Retinal pigment epithelial cell (primary cell): ENCODE data around the gene MFSD6.

Source experiments
- DNase-seq: peaks from one replicate; pipeline ENCODE4 v3.0.0-alpha.2; 2010; ENCODE audit warnings: low read depth
- H3K4me3 ChIP-seq: 2 replicates; pipeline ENCODE4 v1.5.1; 2011; ENCODE audit warnings: mild to moderate bottlenecking, low read length, control low read depth, moderate library complexity
- TF ChIP-seq, protein P1 (sequence below): conservative IDR thresholded peaks from 2 replicates; pipeline ENCODE4 v1.5.1; 2011; ENCODE audit warnings: low read depth, low read length, control low read depth, inconsistent platforms

MFSD6 gene

GRCh38 chr2:190413421-190413820 is 5.3 kb downstream of the MFSD6 start:
- TF ChIP-seq, protein P1, sequence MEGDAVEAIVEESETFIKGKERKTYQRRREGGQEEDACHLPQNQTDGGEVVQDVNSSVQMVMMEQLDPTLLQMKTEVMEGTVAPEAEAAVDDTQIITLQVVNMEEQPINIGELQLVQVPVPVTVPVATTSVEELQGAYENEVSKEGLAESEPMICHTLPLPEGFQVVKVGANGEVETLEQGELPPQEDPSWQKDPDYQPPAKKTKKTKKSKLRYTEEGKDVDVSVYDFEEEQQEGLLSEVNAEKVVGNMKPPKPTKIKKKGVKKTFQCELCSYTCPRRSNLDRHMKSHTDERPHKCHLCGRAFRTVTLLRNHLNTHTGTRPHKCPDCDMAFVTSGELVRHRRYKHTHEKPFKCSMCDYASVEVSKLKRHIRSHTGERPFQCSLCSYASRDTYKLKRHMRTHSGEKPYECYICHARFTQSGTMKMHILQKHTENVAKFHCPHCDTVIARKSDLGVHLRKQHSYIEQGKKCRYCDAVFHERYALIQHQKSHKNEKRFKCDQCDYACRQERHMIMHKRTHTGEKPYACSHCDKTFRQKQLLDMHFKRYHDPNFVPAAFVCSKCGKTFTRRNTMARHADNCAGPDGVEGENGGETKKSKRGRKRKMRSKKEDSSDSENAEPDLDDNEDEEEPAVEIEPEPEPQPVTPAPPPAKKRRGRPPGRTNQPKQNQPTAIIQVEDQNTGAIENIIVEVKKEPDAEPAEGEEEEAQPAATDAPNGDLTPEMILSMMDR = no peak
- DNase-seq = no peak
- no peak overlapping the region for H3K4me3 ChIP-seq

GRCh38 chr2:190415251-190415650 is 7.1 kb downstream of the MFSD6 start:
- TF ChIP-seq, protein P1 = no peak
- DNase-seq = no peak
- no peak overlapping the region for H3K4me3 ChIP-seq

DNA sequence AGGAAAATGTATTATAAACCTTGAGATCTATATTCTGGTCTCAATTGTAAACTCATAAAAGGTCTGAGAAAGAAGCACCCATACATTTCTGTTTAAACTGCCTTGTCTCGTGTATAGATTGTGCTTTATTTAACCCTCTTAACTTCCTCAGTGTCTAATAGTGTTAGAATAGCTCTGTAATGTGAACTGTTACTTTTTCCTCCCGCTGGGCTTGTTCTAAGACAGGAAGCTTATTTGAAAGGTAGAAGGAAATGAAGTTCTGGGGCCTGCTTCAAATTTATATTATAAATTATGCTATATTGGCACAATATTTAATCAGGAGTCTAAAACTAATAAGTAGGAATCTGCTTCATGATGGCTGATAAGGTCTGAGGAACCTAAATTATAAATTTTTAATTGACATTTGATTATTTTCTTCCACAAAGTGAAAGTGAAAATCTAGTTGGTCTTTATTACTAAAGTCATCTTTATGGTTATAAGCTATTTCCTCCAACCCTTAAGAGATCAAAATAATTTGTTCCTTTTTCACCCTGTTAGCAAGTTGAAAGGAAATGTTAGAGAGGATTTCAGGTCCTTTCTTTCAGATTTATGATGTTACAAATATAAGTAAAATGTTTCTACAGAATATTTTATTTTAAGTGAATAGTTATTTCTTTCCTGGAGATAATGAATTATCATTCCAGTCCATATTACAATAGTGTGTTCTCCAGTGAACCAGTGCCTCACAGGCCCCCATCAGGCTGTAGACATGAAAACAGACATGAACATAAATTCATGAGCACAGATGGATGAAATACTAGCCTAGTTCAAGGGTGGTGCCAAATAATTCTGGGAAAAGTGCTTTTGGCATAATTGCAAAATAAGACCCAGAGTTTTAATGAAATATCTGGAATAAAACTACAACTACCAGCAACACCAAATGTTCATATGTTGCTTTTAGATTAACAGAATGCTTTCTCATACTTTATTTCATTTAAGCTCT is 7.9 kb downstream of the MFSD6 start:
- H3K4me3 ChIP-seq = no peak overlapping the region
- TF ChIP-seq, protein P1 = no peak
- DNase-seq = no peak

GRCh38 chr2:190417045-190417842 is 9.1 kb downstream of the MFSD6 start:
- DNase-seq = no peak
- no peak overlapping the region for H3K4me3 ChIP-seq
- TF ChIP-seq, protein P1 = no peak

DNA sequence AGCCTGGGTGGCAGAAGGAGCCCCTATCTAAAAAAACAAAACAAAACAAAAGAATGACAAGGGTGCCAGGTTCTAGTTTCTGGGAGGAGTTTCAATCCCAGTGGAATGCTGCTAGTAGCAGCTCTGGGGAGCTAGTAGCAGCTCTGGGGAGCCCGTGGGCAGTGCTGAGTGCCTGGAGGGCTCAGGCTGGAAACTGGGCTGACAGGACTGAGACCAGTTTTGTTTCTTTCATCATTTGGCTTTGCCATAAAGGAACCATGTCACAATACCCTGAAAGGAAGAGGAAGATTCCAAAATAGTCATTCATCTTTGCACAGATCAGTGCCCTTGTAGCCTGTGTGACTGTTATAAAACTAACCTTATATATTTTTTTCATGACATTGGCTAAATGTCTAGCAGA is 10.6 kb downstream of the MFSD6 start:
- no peak overlapping the region for H3K4me3 ChIP-seq
- no peak for DNase-seq
- TF ChIP-seq, protein P1 = no peak

DNA sequence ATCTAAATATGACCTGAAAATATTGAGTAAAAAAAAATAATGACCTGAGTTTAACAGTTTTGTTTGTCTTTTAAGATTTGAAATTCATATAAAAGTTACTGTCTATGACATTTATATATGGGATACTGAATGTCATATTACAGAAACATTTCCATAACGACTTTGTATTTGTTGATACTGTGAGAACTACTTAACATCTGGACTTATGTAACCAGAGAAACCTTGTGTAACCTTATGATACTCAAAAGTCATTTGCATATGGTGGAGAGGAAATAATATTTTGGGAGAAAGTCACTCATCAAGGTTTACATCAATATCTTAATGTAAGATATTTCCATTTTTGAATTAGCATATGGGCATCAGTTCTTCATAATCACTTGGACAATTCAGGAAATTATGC is 12.6 kb downstream of the MFSD6 start:
- TF ChIP-seq, protein P1 = no peak
- no peak for DNase-seq
- H3K4me3 ChIP-seq = no peak overlapping the region
